Measurements from ENCODE around the gene ARHGAP31.

Gene ARHGAP31

GRCh38 chr3:119395923-119396358, 101.8 kb downstream of the ARHGAP31 start:
- Histone ChIP-seq H3K36me3 (ENCODE audit: insufficient read depth, insufficient read length, low read length) (peaks cover 5% of the 10 kb centered on the region), H3K9me3 (ENCODE audit: insufficient read depth, low read length) (no peaks in the 10 kb centered on the region), H3K9ac (ENCODE audit: insufficient read length, low read depth) (no peak overlapping the region), H3K4me3 (ENCODE audit: insufficient read length, low read depth) (no peak overlapping the region), H3K27me3 (ENCODE audit: insufficient read depth, insufficient read length) (no peaks in the 10 kb centered on the region), H3K4me1 (ENCODE audit: insufficient read depth, insufficient read length) (no peaks in the 10 kb centered on the region)
- DNase-seq (ENCODE audit: low read depth, low spot score), result no peak
- TF ChIP-seq YY1 (IDR thresholded peaks at IDR 0.05; ENCODE audit: insufficient read depth, insufficient read length) (no peak), ZNF274 (IDR thresholded peaks at IDR 0.05; ENCODE audit: low read depth, low read length) (no peak), SUZ12 (IDR thresholded peaks at IDR 0.05; ENCODE audit: extremely low read depth, insufficient read depth, insufficient read length) (no peak)

GRCh38 chr3:119396870-119397269, 102.7 kb downstream of the ARHGAP31 start:
- Histone ChIP-seq H3K4me3 (ENCODE audit: insufficient read length, low read depth) (no peak overlapping the region), H3K27me3 (ENCODE audit: insufficient read depth, insufficient read length) (no peaks in the 10 kb centered on the region), H3K4me1 (ENCODE audit: insufficient read depth, insufficient read length) (no peaks in the 10 kb centered on the region), H3K36me3 (ENCODE audit: insufficient read depth, insufficient read length, low read length) (peaks cover 5% of the 10 kb centered on the region), H3K9me3 (ENCODE audit: insufficient read depth, low read length) (no peaks in the 10 kb centered on the region), H3K9ac (ENCODE audit: insufficient read length, low read depth) (no peak overlapping the region)
- no peak for DNase-seq (ENCODE audit: low read depth, low spot score)
- TF ChIP-seq YY1 (IDR thresholded peaks at IDR 0.05; ENCODE audit: insufficient read depth, insufficient read length) (no peak), SUZ12 (IDR thresholded peaks at IDR 0.05; ENCODE audit: extremely low read depth, insufficient read depth, insufficient read length) (no peak)

GRCh38 chr3:119400466-119400865, 106.3 kb downstream of the ARHGAP31 start:
- no peaks in the 10 kb centered on the region for H3K27me3 ChIP-seq (ENCODE audit: insufficient read depth, insufficient read length)
- H3K4me3 ChIP-seq (ENCODE audit: insufficient read length, low read depth), result no peak overlapping the region
- TF ChIP-seq YY1 (IDR thresholded peaks at IDR 0.05; ENCODE audit: insufficient read depth, insufficient read length) (no peak), ZNF274 (IDR thresholded peaks at IDR 0.05; ENCODE audit: low read depth, low read length) (no peak), SUZ12 (IDR thresholded peaks at IDR 0.05; ENCODE audit: extremely low read depth, insufficient read depth, insufficient read length) (no peak)
- H3K9ac ChIP-seq (ENCODE audit: insufficient read length, low read depth), result no peak overlapping the region
- H3K4me1 ChIP-seq (ENCODE audit: insufficient read depth, insufficient read length), result no peaks in the 10 kb centered on the region
- H3K9me3 ChIP-seq (ENCODE audit: insufficient read depth, low read length), result no peaks in the 10 kb centered on the region
- DNase-seq (ENCODE audit: low read depth, low spot score), result no peak
- H3K36me3 ChIP-seq (ENCODE audit: insufficient read depth, insufficient read length, low read length), result peaks cover 3% of the 10 kb centered on the region

GRCh38 chr3:119401069-119401468, 106.9 kb downstream of the ARHGAP31 start:
- DNase-seq (ENCODE audit: low read depth, low spot score), result no peak
- Histone ChIP-seq H3K4me3 (ENCODE audit: insufficient read length, low read depth) (no peak overlapping the region), H3K36me3 (ENCODE audit: insufficient read depth, insufficient read length, low read length) (peaks cover 3% of the 10 kb centered on the region), H3K4me1 (ENCODE audit: insufficient read depth, insufficient read length) (no peaks in the 10 kb centered on the region), H3K9me3 (ENCODE audit: insufficient read depth, low read length) (no peaks in the 10 kb centered on the region), H3K9ac (ENCODE audit: insufficient read length, low read depth) (no peak overlapping the region), H3K27me3 (ENCODE audit: insufficient read depth, insufficient read length) (no peaks in the 10 kb centered on the region)
- TF ChIP-seq YY1 (IDR thresholded peaks at IDR 0.05; ENCODE audit: insufficient read depth, insufficient read length) (no peak), ZNF274 (IDR thresholded peaks at IDR 0.05; ENCODE audit: low read depth, low read length) (no peak), SUZ12 (IDR thresholded peaks at IDR 0.05; ENCODE audit: extremely low read depth, insufficient read depth, insufficient read length) (no peak)

- TF ChIP-seq YY1 (IDR thresholded peaks at IDR 0.05; ENCODE audit: insufficient read depth, insufficient read length), result no peak
- no peak for TF ChIP-seq ZNF274 (IDR thresholded peaks at IDR 0.05; ENCODE audit: low read depth, low read length)
- no peak for TF ChIP-seq SUZ12 (IDR thresholded peaks at IDR 0.05; ENCODE audit: extremely low read depth, insufficient read depth, insufficient read length)
- Histone ChIP-seq H3K4me3 (ENCODE audit: insufficient read length, low read depth) (no peak overlapping the region), H3K36me3 (ENCODE audit: insufficient read depth, insufficient read length, low read length) (peaks cover 3% of the 10 kb centered on the region), H3K27me3 (ENCODE audit: insufficient read depth, insufficient read length) (no peaks in the 10 kb centered on the region), H3K4me1 (ENCODE audit: insufficient read depth, insufficient read length) (no peaks in the 10 kb centered on the region), H3K9me3 (ENCODE audit: insufficient read depth, low read length) (no peaks in the 10 kb centered on the region), H3K9ac (ENCODE audit: insufficient read length, low read depth) (no peak overlapping the region)
- no peak for DNase-seq (ENCODE audit: low read depth, low spot score)
Observed at GRCh38 chr3:119401503-119402440, 107.6 kb downstream of the ARHGAP31 start.

GRCh38 chr3:119402791-119403190, 108.6 kb downstream of the ARHGAP31 start:
- Histone ChIP-seq H3K4me1 (ENCODE audit: insufficient read depth, insufficient read length) (no peaks in the 10 kb centered on the region), H3K9me3 (ENCODE audit: insufficient read depth, low read length) (no peaks in the 10 kb centered on the region), H3K9ac (ENCODE audit: insufficient read length, low read depth) (no peak overlapping the region), H3K4me3 (ENCODE audit: insufficient read length, low read depth) (no peak overlapping the region), H3K36me3 (ENCODE audit: insufficient read depth, insufficient read length, low read length) (peaks cover 3% of the 10 kb centered on the region), H3K27me3 (ENCODE audit: insufficient read depth, insufficient read length) (no peaks in the 10 kb centered on the region)
- no peak for DNase-seq (ENCODE audit: low read depth, low spot score)
- TF ChIP-seq SUZ12 (IDR thresholded peaks at IDR 0.05; ENCODE audit: extremely low read depth, insufficient read depth, insufficient read length) (no peak), YY1 (IDR thresholded peaks at IDR 0.05; ENCODE audit: insufficient read depth, insufficient read length) (no peak), ZNF274 (IDR thresholded peaks at IDR 0.05; ENCODE audit: low read depth, low read length) (no peak)

GRCh38 chr3:119403201-119403600, 109.0 kb downstream of the ARHGAP31 start:
- peaks cover 3% of the 10 kb centered on the region for H3K36me3 ChIP-seq (ENCODE audit: insufficient read depth, insufficient read length, low read length)
- no peaks in the 10 kb centered on the region for H3K27me3 ChIP-seq (ENCODE audit: insufficient read depth, insufficient read length)
- H3K4me1 ChIP-seq (ENCODE audit: insufficient read depth, insufficient read length), result no peaks in the 10 kb centered on the region
- no peaks in the 10 kb centered on the region for H3K9me3 ChIP-seq (ENCODE audit: insufficient read depth, low read length)
- no peak for DNase-seq (ENCODE audit: low read depth, low spot score)
- no peak overlapping the region for H3K4me3 ChIP-seq (ENCODE audit: insufficient read length, low read depth)
- TF ChIP-seq YY1 (IDR thresholded peaks at IDR 0.05; ENCODE audit: insufficient read depth, insufficient read length) (no peak), SUZ12 (IDR thresholded peaks at IDR 0.05; ENCODE audit: extremely low read depth, insufficient read depth, insufficient read length) (no peak), ZNF274 (IDR thresholded peaks at IDR 0.05; ENCODE audit: low read depth, low read length) (no peak)
- H3K9ac ChIP-seq (ENCODE audit: insufficient read length, low read depth), result no peak overlapping the region
